A375 (cell line): ENCODE data around the gene TSPO2. TPM values are rescaled to one million over a fixed set of nuclear protein-coding genes. Genes with fewer than 3 reads are reported as not detected.

Experiments used
- total RNA-seq: library from RNA; depleted of rRNA; stranded (reverse); fragments of >200 nt; shearing (Covaris generic); gene quantifications from 2 replicates; pipeline ENCODE4 v1.2.3, GENCODE V29; 2014; rRNA removed

The TSPO2 gene
- total RNA-seq: not detected in 2 replicates

DNA sequence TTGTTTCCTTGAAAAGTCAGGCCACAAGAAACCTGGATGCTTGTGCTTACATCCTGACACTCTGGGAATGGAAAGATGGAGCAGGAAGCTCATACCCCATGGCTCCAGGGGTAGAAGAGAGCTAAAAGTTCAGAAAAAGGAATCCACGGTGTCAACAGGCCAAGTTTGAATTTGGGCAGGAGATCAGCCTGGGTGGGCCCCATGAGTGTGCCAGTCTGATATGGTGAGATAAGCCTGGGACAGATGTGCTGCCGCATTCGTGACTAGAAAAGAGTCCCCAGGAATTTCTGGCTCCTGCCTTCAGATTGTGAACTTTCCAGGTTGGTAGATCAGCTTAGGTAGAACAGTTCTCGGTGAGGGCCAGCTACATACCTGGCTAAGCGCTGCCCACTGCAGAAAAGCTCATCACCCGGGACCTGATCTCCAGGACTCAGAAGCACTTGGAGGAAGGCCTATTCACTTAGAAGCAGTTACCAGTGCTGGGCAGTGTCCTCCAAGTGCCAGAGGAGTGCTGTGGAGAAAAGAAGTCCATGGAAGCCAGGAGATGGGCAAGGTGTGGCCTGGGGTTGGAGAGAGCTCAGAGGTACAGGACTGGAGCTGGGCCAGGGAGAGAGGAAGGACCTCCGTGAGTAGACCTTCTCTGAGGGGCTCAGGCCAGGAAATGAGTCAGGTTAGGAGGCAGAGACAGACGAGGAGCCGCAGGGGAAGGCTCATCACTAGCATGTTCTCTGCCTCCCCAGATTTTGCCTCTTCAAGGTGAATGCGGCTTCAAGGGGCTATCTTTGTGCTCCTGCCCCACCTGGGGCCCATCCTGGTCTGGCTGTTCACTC lies at the start of gene TSPO2:
TSPO2 (plus strand) TSS at position 242 of the 830 bp plus-strand sequence; CDS start at position 761, 519 bp downstream.

GRCh38 chr6:41039060-41039998 lies 2.9 kb upstream of the TSPO2 start, which contains the start of gene UNC5CL:
Gene UNC5CL, minus strand, starts transcription at chr6:41039221. Its CDS starts 4,147 bp downstream, at chr6:41035074.

DNA sequence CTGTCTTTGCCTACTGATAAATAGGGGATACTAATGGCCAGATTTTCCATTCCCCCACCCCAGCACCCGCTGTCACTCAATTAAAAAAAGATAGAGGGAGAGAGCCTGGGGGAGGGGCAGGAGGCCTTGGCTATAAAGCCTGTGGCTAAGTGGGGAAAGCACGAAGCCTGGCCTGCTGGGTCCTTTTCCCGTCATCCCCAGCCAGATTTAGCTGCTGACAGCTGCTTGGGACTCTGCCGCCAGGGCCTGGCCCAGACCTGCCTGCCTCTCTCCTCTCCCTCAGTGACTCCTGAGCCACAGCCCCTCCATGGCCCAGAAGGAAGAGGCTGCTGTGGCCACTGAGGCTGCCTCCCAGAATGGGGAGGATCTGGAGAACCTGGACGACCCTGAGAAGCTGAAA lies 10.8 kb downstream of the TSPO2 start, which contains the start of gene APOBEC2:
APOBEC2 (plus strand) TSS at position 162 of the 400 bp plus-strand sequence; CDS start at position 308, 146 bp downstream.

GRCh38 chr6:41071923-41072835 lies 29.9 kb downstream of the TSPO2 start, which contains the start of gene OARD1:
Gene OARD1, minus strand, starts transcription at chr6:41072356. Its CDS starts 722 bp downstream, at chr6:41071634.

DNA sequence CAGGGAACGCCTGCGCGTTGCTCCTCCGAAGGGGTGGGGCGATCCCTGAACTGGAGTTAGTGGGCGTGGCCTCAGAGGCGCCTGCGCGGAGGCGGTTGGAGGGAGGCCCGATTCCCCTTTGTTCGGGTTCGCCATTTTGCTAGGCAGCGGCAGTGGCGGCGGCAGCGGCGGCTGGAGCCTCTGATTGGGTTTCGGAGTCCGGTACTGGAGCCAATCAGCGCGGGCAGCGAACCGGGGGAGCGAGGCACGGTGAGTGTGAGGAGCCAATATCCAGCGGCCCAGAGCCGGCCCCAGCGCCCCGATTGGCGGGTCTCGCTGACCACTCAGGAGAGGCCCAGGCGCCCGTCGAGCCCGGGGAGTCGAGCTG lies 30.6 kb downstream of the TSPO2 start, which contains the start of gene NFYA:
NFYA (plus strand) TSS at position 139 of the 367 bp plus-strand sequence. CDS start 6,116 bp downstream, outside the sequence.

Other genes with a start within 250 kb of the TSPO2 start
- gene UNC5CL, start 3.2 kb upstream of the TSPO2 start, total RNA-seq: 0.53 and 1.0 TPM in 2 replicates
- gene APOBEC2, start 10.7 kb downstream of the TSPO2 start, total RNA-seq: not detected in 2 replicates
- 20.8 and 25.7 TPM in 2 replicates for gene OARD1, start 29.9 kb downstream of the TSPO2 start, total RNA-seq
- 13.1 and 16.6 TPM in 2 replicates for gene NFYA, start 30.5 kb downstream of the TSPO2 start, total RNA-seq
- not detected in 2 replicates for gene TREML1, start 111.9 kb downstream of the TSPO2 start, total RNA-seq
- not detected in 2 replicates for gene TREM2, start 120.6 kb downstream of the TSPO2 start, total RNA-seq
- gene TREML2, start 158.7 kb downstream of the TSPO2 start, total RNA-seq: 0.16 and 0.19 TPM in 2 replicates
- not detected in 2 replicates for gene TREML4, start 185.9 kb downstream of the TSPO2 start, total RNA-seq
- gene TREM1, start 244.2 kb downstream of the TSPO2 start, total RNA-seq: 0.15 and 0.88 TPM in 2 replicates